ENCODE results near the gene MED25. TPM values are rescaled to one million over a fixed set of nuclear protein-coding genes. Genes with fewer than 3 reads are reported as not detected.

Gene MED25
- total RNA-seq, 2 donors from 2014 or later = 89.1 to 90.0 TPM

GRCh38 chr19:49780861-49781260 lies 37.2 kb upstream of the MED25 start:
- peak overlapping the region; percentile 17 for H3K27ac ChIP-seq (ENCODE audit: low read depth, low read length)
- 77 to 87% methylated on average over 8 of the region's 8 CpGs for WGBS, 2 experiments (ENCODE audit: insufficient coverage in 1 of 2, insufficient read length in 1 of 2)
- no peaks in the 10 kb centered on the region for H3K4me1 ChIP-seq (ENCODE audit: control insufficient read depth, insufficient read depth, low read length)
- no peak overlapping the region for H3K4me3 Mint-ChIP-seq
- DNase-seq = no peak
- peaks cover 36% of the 10 kb centered on the region for H3K36me3 ChIP-seq (ENCODE audit: control insufficient read depth, insufficient read depth, low read length)
- no peak overlapping the region for H3K4me3 ChIP-seq (ENCODE audit: low read length)
- no peaks in the 10 kb centered on the region for H3K9me3 ChIP-seq (ENCODE audit: control insufficient read depth, low read length)
- H3K9me3 Mint-ChIP-seq = no peaks in the 10 kb centered on the region
- H3K9ac ChIP-seq (ENCODE audit: extremely low read depth, low read length, poor library complexity, severe bottlenecking) = no peak overlapping the region
- no peak for TF ChIP-seq CTCF (conservative IDR thresholded peaks at IDR 0.05)
- no peaks in the 10 kb centered on the region for H3K27me3 ChIP-seq (ENCODE audit: control insufficient read depth, insufficient read depth, low read length, poor library complexity, severe bottlenecking)
- peaks cover 34% of the 10 kb centered on the region for H3K36me3 Mint-ChIP-seq (ENCODE audit: low read depth)
- no peaks in the 10 kb centered on the region for H3K27me3 Mint-ChIP-seq (ENCODE audit: insufficient read depth)
- H3K27ac Mint-ChIP-seq = peak overlapping the region; percentile 27
- no peaks in the 10 kb centered on the region for H3K4me1 Mint-ChIP-seq

GRCh38 chr19:49781394-49781793 lies 36.7 kb upstream of the MED25 start:
- Mint-ChIP-seq H3K27ac (peak overlapping the region; percentile 27), H3K4me3 (no peak overlapping the region), H3K9me3 (no peaks in the 10 kb centered on the region), H3K27me3 (ENCODE audit: insufficient read depth) (no peaks in the 10 kb centered on the region), H3K4me1 (peaks cover 2% of the 10 kb centered on the region), H3K36me3 (ENCODE audit: low read depth) (peaks cover 36% of the 10 kb centered on the region)
- no peak overlapping the region for H3K27ac ChIP-seq (ENCODE audit: low read depth, low read length)
- no peaks in the 10 kb centered on the region for H3K4me1 ChIP-seq (ENCODE audit: control insufficient read depth, insufficient read depth, low read length)
- no peak overlapping the region for H3K4me3 ChIP-seq (ENCODE audit: low read length)
- no peaks in the 10 kb centered on the region for H3K9me3 ChIP-seq (ENCODE audit: control insufficient read depth, low read length)
- no peak for TF ChIP-seq CTCF (conservative IDR thresholded peaks at IDR 0.05)
- H3K36me3 ChIP-seq (ENCODE audit: control insufficient read depth, insufficient read depth, low read length) = peaks cover 36% of the 10 kb centered on the region
- no peaks in the 10 kb centered on the region for H3K27me3 ChIP-seq (ENCODE audit: control insufficient read depth, insufficient read depth, low read length, poor library complexity, severe bottlenecking)
- WGBS, 2 experiments (ENCODE audit: insufficient coverage in 1 of 2, insufficient read length in 1 of 2) = 94 to 100% methylated on average over 1 to 7 of the region's 7 CpGs
- no peak overlapping the region for H3K9ac ChIP-seq (ENCODE audit: extremely low read depth, low read length, poor library complexity, severe bottlenecking)
- no peak for DNase-seq

- Histone ChIP-seq H3K27ac (ENCODE audit: low read depth, low read length) (no peak overlapping the region), H3K9me3 (ENCODE audit: control insufficient read depth, low read length) (no peaks in the 10 kb centered on the region), H3K27me3 (ENCODE audit: control insufficient read depth, insufficient read depth, low read length, poor library complexity, severe bottlenecking) (no peaks in the 10 kb centered on the region), H3K9ac (ENCODE audit: extremely low read depth, low read length, poor library complexity, severe bottlenecking) (no peak overlapping the region), H3K36me3 (ENCODE audit: control insufficient read depth, insufficient read depth, low read length) (peaks cover 36% of the 10 kb centered on the region), H3K4me3 (ENCODE audit: low read length) (no peak overlapping the region), H3K4me1 (ENCODE audit: control insufficient read depth, insufficient read depth, low read length) (no peaks in the 10 kb centered on the region)
- 96 to 98% methylated on average over 10 to 18 of the region's 18 CpGs for WGBS, 2 experiments (ENCODE audit: insufficient coverage in 1 of 2, insufficient read length in 1 of 2)
- Mint-ChIP-seq H3K27me3 (ENCODE audit: insufficient read depth) (no peaks in the 10 kb centered on the region), H3K9me3 (no peaks in the 10 kb centered on the region), H3K4me3 (no peak overlapping the region), H3K27ac (no peak overlapping the region), H3K4me1 (peaks cover 3% of the 10 kb centered on the region), H3K36me3 (ENCODE audit: low read depth) (peaks cover 40% of the 10 kb centered on the region)
- DNase-seq = no peak
- no peak for TF ChIP-seq CTCF (conservative IDR thresholded peaks at IDR 0.05)
Observed at GRCh38 chr19:49782515-49782914, 35.6 kb upstream of the MED25 start.
